Coronary artery (tissue), 2 donors: ENCODE measurements around the gene ZNF26.

Source experiments
- DNase-seq: peaks from one replicate; pipeline ENCODE4 v3.0.0-alpha.2; 2017; ENCODE audit warnings: low spot score
- H3K27ac ChIP-seq, 2 donors: fragments of 200-600 bp; sonication (generic); one replicate each; pipeline ENCODE4 v1.5.1; 2016 to 2019
- H3K4me3 ChIP-seq: fragments of 200-600 bp; sonication (generic); 2 replicates; pipeline ENCODE4 v1.5.1; 2016; ENCODE audit warnings: mild to moderate bottlenecking, moderate library complexity
- TF ChIP-seq, protein P1 (sequence below): fragments of 200-600 bp; sonication (generic); IDR thresholded peaks from one replicate; pipeline ENCODE4 v1.5.1; 2019; ENCODE audit warnings: antibody characterized with exemption

Gene ZNF26

DNA sequence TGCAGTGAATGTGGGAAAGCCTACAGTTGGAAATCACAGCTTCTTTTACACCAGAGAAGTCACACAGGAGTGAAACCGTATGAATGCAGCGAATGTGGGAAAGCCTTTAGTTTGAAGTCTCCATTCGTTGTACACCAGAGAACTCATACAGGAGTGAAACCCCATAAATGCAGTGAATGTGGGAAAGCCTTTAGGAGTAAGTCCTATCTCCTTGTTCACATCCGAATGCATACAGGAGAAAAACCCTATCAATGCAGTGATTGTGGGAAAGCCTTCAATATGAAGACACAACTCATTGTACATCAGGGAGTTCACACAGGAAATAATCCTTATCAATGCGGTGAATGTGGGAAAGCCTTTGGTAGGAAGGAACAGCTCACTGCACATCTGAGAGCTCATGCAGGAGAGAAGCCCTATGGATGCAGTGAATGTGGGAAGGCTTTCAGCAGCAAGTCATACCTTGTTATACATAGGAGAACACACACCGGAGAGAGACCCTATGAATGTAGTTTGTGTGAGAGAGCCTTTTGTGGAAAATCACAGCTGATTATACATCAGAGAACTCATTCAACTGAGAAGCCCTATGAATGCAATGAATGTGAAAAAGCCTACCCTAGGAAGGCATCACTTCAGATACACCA, 24.6 kb downstream of the ZNF26 start:
- peak overlapping the region; percentile 50 for H3K4me3 ChIP-seq
- H3K27ac ChIP-seq, result no peak overlapping the region
- TF ChIP-seq, protein P1, sequence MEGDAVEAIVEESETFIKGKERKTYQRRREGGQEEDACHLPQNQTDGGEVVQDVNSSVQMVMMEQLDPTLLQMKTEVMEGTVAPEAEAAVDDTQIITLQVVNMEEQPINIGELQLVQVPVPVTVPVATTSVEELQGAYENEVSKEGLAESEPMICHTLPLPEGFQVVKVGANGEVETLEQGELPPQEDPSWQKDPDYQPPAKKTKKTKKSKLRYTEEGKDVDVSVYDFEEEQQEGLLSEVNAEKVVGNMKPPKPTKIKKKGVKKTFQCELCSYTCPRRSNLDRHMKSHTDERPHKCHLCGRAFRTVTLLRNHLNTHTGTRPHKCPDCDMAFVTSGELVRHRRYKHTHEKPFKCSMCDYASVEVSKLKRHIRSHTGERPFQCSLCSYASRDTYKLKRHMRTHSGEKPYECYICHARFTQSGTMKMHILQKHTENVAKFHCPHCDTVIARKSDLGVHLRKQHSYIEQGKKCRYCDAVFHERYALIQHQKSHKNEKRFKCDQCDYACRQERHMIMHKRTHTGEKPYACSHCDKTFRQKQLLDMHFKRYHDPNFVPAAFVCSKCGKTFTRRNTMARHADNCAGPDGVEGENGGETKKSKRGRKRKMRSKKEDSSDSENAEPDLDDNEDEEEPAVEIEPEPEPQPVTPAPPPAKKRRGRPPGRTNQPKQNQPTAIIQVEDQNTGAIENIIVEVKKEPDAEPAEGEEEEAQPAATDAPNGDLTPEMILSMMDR, result no peak
- no peak for DNase-seq

DNA sequence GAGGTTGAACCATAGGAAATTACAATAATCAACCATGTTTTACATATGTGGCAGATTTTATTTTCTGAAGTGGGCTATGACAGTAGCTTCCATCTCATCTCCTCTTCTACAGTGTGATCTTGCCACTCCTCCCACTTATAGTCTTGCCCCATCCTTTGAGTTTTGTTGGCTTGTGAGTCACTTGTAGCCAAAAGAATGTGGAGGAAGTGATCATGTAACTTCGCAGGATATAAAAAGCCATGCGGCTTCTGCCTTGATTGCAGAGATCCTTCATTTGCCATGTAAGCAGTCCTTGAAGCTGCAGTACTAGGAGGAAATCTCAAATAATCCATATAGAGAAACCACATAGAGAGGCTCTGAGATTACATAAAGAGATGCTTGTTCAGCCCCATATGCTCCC, 37.4 kb downstream of the ZNF26 start:
- H3K4me3 ChIP-seq, result no peak overlapping the region
- TF ChIP-seq, protein P1, result no peak
- no peak overlapping the region for H3K27ac ChIP-seq
- DNase-seq, result no peak

DNA sequence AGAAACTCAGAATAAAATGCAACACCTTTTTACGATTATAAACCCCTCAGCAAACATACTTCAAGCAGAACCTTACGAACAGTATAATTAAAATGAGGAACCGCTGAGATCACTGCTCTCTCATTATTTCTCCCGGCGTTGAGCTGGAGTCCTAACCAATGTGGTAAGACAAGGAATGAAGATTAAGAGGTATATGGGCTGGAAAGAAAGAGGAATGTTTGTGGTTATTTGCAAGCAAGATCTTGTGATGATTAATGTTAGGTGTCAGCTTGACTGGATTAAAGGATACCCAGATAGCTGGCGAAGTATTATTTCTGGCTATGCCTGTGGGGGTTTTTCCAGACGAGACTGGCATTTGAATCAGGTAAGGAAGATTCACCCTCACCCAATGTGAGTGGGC, 40.8 kb downstream of the ZNF26 start:
- no peak overlapping the region for H3K27ac ChIP-seq
- TF ChIP-seq, protein P1, result no peak
- no peak overlapping the region for H3K4me3 ChIP-seq
- no peak for DNase-seq

DNA sequence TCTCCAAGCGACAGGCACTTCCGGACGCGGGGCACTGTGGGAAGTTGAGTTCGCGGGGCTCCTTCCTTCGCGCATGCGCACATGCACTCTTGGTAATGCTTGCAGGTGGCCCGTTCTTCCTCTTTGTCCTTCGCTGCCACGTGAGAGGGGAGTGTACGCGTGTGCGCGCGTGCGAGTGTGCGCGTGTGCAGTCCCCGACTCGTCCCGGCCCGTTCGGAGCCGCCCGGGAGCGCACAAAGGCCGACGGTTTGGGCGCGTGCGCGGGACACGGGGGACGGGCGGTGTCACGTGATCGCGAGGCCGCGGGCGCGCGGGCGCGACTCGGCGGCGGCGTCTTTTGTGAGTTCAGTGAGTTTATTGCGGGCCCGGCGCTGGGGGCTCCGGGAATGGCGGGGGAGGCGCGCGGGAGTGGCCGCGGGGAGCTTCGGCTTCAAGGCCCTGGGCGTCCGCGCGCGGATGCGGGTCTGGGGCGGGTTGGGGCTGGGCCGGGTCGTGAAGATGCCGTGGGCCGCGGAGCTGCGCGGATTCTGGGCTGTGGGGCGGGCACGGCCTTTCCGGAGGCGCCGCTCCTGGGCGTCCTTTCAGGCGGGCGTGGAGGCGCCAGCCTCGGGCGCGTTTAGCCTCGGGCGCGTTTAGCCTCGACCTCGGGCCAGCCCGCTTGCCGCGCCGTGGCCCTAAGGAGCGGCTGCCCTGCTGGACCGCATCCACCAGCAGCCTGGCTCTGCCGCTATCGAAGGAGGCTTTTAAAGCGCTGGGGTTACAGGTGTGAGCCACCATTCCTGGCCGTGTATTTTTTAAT, 51.2 kb downstream of the ZNF26 start, which contains the start of gene ZNF84:
Gene ZNF84, plus strand, starts transcription at position 303 of the 799 bp plus-strand sequence. CDS start 3,959 bp downstream, outside the sequence.
- peak within 1 kb of the TSS; percentile 86 for H3K4me3 ChIP-seq
- TF ChIP-seq, protein P1, result no peak
- peak; percentile 98 for DNase-seq

DNA sequence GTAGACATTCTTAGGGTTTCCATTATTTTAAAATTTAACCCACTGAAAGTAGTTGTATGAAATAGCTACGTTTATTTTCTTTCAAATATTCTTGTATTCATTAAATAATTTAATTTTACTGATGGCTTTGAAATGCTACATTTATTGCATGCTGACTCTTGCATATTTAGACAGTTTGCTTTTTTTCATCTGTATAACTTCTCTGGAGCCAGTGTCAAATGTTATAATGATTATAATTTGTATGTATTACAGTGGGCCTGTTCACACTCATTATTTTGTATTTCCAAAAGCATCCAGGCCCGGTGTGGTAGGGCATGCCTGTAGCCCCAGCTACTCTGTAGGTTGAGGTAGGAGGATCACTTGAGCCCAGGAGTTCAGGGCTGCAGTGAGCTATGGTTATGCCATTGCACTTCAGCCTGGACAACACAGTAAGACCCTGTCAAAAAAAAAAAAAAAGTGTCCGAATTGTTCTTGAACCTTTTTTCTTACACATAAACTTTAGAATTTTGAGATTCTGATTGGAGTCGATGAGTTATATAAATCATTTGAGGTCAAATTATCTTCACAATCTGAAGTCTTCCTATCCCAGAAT, 52.0 kb downstream of the ZNF26 start:
- peak overlapping the region; percentile 86 for H3K4me3 ChIP-seq
- TF ChIP-seq, protein P1, result no peak
- DNase-seq, result no peak
- peak overlapping the region in 1 of 2 donors; percentile 90 for H3K27ac ChIP-seq

More for the DNA sequence above, 51.2 kb downstream of the ZNF26 start, which contains the start of gene ZNF84:
- H3K27ac ChIP-seq, result peak within 1 kb of the TSS; percentile 90 to 95

DNA sequence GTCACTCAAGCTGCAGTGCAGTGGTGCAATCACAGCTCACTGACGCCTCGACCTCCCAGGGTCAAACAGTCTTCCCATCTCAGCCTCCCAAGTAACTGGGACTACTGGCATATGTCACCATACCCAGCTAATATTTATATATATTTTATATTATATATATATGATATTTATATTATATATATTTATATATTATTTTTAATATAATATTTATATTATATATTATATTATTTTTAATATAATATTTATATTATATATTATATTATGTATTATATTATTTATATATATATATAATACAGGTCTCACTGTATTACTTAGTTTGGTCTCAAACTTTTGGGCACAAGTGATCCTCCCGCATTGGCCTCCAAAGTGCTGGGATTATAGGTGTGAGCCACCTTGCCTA, 60.5 kb downstream of the ZNF26 start:
- H3K27ac ChIP-seq, result no peak overlapping the region
- peak overlapping the region; percentile 48 for H3K4me3 ChIP-seq
- TF ChIP-seq, protein P1, result no peak
- no peak for DNase-seq
